DND-41 (cell line): ENCODE data around the gene EOLA2.

Experiments used
- EZH2 ChIP-seq: IDR thresholded peaks from 3 replicates; pipeline ENCODE4 v1.6.1; 2012; ENCODE audit warnings: borderline replicate concordance, low read depth, mild to moderate bottlenecking, moderate library complexity, low read length, inconsistent platforms; ENCODE audit not compliant: severe bottlenecking
- TF ChIP-seq, protein P1 (sequence below): IDR thresholded peaks from 2 replicates; pipeline ENCODE4 v1.5.1; 2012; ENCODE audit warnings: borderline replicate concordance, low read length, moderate library complexity, mild to moderate bottlenecking; ENCODE audit not compliant: poor library complexity, severe bottlenecking; ENCODE audit errors: extremely low read depth

DNA sequence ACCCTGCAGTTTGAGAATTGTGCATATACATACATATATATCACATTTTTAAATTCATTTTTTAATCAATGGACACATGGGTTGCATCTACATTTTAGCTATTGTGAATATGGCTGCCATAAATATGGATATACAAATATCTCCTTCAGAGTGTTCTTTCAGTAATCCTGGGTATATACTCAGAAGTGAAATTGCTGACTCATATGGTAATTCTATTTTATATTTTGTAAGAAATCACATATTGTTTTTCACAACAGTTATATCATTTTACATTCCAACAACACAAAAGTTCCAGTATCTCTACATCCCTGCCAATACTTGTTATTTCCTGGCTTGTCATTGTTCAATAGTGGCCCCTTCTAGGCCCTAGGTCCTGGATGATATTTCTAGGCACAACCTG lies 29.6 kb downstream of the EOLA2 start:
- TF ChIP-seq, protein P1, sequence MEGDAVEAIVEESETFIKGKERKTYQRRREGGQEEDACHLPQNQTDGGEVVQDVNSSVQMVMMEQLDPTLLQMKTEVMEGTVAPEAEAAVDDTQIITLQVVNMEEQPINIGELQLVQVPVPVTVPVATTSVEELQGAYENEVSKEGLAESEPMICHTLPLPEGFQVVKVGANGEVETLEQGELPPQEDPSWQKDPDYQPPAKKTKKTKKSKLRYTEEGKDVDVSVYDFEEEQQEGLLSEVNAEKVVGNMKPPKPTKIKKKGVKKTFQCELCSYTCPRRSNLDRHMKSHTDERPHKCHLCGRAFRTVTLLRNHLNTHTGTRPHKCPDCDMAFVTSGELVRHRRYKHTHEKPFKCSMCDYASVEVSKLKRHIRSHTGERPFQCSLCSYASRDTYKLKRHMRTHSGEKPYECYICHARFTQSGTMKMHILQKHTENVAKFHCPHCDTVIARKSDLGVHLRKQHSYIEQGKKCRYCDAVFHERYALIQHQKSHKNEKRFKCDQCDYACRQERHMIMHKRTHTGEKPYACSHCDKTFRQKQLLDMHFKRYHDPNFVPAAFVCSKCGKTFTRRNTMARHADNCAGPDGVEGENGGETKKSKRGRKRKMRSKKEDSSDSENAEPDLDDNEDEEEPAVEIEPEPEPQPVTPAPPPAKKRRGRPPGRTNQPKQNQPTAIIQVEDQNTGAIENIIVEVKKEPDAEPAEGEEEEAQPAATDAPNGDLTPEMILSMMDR: no peak
- TF ChIP-seq EZH2: no peak
